Right lobe of liver (tissue), 4 donors: ENCODE measurements around the gene GRAP.
"Not testable (repeated sequence)": the region's sequence is repeated elsewhere in the genome, so short reads cannot be mapped to it uniquely, and the experiment has no call there.

ENCODE experiments used
- CTCF ChIP-seq, 4 donors: fragments of 200-600 bp in 3 of 4; fragments of 450-650 bp in 1 of 4; IDR thresholded peaks; one replicate each; pipeline versions ENCODE4 v1.5.1 to v1.8.0; 2016 to 2022; ENCODE audit warnings: antibody characterized with exemption in 4 of 4, mild to moderate bottlenecking in 2 of 4
- POLR2A ChIP-seq: fragments of 450-650 bp; IDR thresholded peaks from one replicate; pipeline ENCODE4 v1.6.1; 2017; ENCODE audit warnings: antibody characterized with exemption, mild to moderate bottlenecking
- donor health status: DM: no; HTN: no; CAD: no.
- donor health status: DM: no; HTN: no; CAD: no.
- donor health status: DM: no; HTN: yes; CAD: no.

GRCh38 chr17:19055447-19055846 lies 8.7 kb upstream of the GRAP start:
- TF ChIP-seq POLR2A; CTCF (IDR thresholded peaks at IDR 0.05): not testable (repeated sequence)
